HepG2 (cell line): Measurements from ENCODE around the gene C6orf62.

Experiments
- CBX5 ChIP-seq: sonication (generic); formaldehyde crosslinking; IDR thresholded peaks from 2 replicates; pipeline ENCODE4 v1.4.0; 2020; ENCODE audit warnings: missing genetic modification reagents, borderline replicate concordance
- EP300 ChIP-seq, 3 experiments: sonication (generic) in 1 of 3; formaldehyde crosslinking in 1 of 3; IDR thresholded peaks; 2 replicates each; pipeline versions ENCODE4 v1.5.1 to v1.6.1; 2011 to 2020; ENCODE audit warnings: low read depth in 2 of 3, low read length in 2 of 3, borderline replicate concordance in 1 of 3, improper control_type of control experiment in 1 of 3, mild to moderate bottlenecking in 1 of 3, missing genetic modification reagents in 1 of 3, moderate library complexity in 1 of 3
- JUND ChIP-seq: sonication (generic); formaldehyde crosslinking; IDR thresholded peaks from 2 replicates; pipeline ENCODE4 v1.8.0; 2022; ENCODE audit warnings: mild to moderate bottlenecking, missing genetic modification reagents
- KMT2B ChIP-seq: IDR thresholded peaks from 2 replicates; pipeline ENCODE4 v1.6.1; 2016; ENCODE audit warnings: missing genetic modification reagents, missing compliant biosample characterization
- MNT ChIP-seq: fragments of 450-650 bp; IDR thresholded peaks from 2 replicates; pipeline ENCODE4 v1.6.1; 2016
- RAD21 ChIP-seq: fragments of 450-650 bp; formaldehyde crosslinking; IDR thresholded peaks from 2 replicates; pipeline ENCODE4 v1.5.0; 2020; ENCODE audit warnings: mild to moderate bottlenecking
- TRIM24 ChIP-seq: sonication (generic); formaldehyde crosslinking; IDR thresholded peaks from 2 replicates; pipeline ENCODE4 v1.8.0; 2022; ENCODE audit warnings: mild to moderate bottlenecking, missing genetic modification reagents
- ZNF10 ChIP-seq: sonication (generic); formaldehyde crosslinking; IDR thresholded peaks from 2 replicates; pipeline ENCODE4 v1.4.0; 2020; ENCODE audit warnings: mild to moderate bottlenecking, low read depth, missing genetic modification reagents, borderline replicate concordance
- ZSCAN12 ChIP-seq: sonication (generic); formaldehyde crosslinking; IDR thresholded peaks from 2 replicates; pipeline ENCODE4 v1.9.0; 2021; ENCODE audit warnings: mild to moderate bottlenecking, missing genetic modification reagents
- TF ChIP-seq, protein P1 (sequence below): sonication (generic); formaldehyde crosslinking; IDR thresholded peaks from one replicate; pipeline ENCODE4 v1.5.1; 2020; ENCODE audit warnings: mild to moderate bottlenecking, missing genetic modification reagents; ENCODE audit errors: not compliant biosample characterization
- TF ChIP-seq, protein P2 (sequence below): IDR thresholded peaks from 2 replicates; pipeline ENCODE4 v1.6.1; 2016; ENCODE audit warnings: missing compliant biosample characterization, missing genetic modification reagents, borderline replicate concordance
- TF ChIP-seq, protein P3 (sequence below): sonication (generic); formaldehyde crosslinking; IDR thresholded peaks from 2 replicates; pipeline ENCODE4 v1.5.0; 2020; ENCODE audit warnings: mild to moderate bottlenecking, missing genetic modification reagents, moderate library complexity

GRCh38 chr6:24742216-24742738 lies 23.3 kb upstream of the C6orf62 start:
- TF ChIP-seq EP300 (IDR thresholded peaks at IDR 0.05; ENCODE audit: low read depth in 2 of 2, low read length in 2 of 2) (no peak), EP300 (CRISPR knock-in tag; IDR thresholded peaks at IDR 0.05; ENCODE audit: borderline replicate concordance) (no peak), CBX5 (CRISPR knock-in tag) (no peak), MNT (no peak), ZNF10 (CRISPR knock-in tag) (no peak), KMT2B (CRISPR knock-in tag) (no peak), JUND (CRISPR knock-in tag) (no peak), RAD21 (no peak), TRIM24 (CRISPR knock-in tag) (no peak), ZSCAN12 (no peak)
- TF ChIP-seq, protein P1, sequence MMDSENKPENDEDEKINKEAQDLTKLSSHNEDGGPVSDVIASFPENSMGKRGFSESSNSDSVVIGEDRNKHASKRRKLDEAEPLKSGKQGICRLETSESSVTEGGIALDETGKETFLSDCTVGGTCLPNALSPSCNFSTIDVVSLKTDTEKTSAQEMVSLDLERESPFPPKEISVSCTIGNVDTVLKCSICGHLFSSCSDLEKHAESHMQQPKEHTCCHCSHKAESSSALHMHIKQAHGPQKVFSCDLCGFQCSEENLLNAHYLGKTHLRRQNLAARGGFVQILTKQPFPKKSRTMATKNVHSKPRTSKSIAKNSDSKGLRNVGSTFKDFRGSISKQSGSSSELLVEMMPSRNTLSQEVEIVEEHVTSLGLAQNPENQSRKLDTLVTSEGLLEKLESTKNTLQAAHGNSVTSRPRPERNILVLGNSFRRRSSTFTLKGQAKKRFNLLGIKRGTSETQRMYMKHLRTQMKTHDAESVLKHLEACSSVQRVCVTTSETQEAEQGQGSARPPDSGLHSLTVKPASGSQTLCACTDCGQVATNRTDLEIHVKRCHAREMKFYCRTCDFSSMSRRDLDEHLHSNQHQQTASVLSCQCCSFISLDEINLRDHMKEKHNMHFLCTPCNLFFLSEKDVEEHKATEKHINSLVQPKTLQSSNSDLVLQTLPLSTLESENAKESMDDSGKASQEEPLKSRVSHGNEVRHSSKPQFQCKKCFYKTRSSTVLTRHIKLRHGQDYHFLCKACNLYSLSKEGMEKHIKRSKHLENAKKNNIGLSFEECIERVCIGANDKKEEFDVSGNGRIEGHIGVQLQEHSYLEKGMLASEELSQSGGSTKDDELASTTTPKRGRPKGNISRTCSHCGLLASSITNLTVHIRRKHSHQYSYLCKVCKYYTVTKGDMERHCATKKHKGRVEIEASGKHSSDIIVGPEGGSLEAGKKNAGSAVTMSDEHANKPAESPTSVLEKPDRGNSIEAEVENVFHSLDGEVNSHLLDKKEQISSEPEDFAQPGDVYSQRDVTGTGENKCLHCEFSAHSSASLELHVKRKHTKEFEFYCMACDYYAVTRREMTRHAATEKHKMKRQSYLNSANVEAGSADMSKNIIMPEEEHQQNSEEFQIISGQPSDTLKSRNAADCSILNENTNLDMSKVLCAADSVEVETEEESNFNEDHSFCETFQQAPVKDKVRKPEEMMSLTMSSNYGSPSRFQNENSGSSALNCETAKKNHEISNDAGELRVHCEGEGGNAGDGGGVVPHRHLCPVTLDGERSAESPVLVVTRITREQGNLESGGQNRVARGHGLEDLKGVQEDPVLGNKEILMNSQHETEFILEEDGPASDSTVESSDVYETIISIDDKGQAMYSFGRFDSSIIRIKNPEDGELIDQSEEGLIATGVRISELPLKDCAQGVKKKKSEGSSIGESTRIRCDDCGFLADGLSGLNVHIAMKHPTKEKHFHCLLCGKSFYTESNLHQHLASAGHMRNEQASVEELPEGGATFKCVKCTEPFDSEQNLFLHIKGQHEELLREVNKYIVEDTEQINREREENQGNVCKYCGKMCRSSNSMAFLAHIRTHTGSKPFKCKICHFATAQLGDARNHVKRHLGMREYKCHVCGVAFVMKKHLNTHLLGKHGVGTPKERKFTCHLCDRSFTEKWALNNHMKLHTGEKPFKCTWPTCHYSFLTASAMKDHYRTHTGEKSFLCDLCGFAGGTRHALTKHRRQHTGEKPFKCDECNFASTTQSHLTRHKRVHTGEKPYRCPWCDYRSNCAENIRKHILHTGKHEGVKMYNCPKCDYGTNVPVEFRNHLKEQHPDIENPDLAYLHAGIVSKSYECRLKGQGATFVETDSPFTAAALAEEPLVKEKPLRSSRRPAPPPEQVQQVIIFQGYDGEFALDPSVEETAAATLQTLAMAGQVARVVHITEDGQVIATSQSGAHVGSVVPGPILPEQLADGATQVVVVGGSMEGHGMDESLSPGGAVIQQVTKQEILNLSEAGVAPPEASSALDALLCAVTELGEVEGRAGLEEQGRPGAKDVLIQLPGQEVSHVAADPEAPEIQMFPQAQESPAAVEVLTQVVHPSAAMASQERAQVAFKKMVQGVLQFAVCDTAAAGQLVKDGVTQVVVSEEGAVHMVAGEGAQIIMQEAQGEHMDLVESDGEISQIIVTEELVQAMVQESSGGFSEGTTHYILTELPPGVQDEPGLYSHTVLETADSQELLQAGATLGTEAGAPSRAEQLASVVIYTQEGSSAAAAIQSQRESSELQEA (CRISPR knock-in tag): no peak
- TF ChIP-seq, protein P2, sequence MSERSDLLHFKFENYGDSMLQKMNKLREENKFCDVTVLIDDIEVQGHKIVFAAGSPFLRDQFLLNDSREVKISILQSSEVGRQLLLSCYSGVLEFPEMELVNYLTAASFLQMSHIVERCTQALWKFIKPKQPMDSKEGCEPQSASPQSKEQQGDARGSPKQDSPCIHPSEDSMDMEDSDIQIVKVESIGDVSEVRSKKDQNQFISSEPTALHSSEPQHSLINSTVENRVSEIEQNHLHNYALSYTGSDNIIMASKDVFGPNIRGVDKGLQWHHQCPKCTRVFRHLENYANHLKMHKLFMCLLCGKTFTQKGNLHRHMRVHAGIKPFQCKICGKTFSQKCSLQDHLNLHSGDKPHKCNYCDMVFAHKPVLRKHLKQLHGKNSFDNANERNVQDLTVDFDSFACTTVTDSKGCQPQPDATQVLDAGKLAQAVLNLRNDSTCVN (CRISPR knock-in tag): no peak
- TF ChIP-seq, protein P3, sequence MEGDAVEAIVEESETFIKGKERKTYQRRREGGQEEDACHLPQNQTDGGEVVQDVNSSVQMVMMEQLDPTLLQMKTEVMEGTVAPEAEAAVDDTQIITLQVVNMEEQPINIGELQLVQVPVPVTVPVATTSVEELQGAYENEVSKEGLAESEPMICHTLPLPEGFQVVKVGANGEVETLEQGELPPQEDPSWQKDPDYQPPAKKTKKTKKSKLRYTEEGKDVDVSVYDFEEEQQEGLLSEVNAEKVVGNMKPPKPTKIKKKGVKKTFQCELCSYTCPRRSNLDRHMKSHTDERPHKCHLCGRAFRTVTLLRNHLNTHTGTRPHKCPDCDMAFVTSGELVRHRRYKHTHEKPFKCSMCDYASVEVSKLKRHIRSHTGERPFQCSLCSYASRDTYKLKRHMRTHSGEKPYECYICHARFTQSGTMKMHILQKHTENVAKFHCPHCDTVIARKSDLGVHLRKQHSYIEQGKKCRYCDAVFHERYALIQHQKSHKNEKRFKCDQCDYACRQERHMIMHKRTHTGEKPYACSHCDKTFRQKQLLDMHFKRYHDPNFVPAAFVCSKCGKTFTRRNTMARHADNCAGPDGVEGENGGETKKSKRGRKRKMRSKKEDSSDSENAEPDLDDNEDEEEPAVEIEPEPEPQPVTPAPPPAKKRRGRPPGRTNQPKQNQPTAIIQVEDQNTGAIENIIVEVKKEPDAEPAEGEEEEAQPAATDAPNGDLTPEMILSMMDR: no peak
